Esophagus muscularis mucosa (tissue), 4 donors: ENCODE data around the gene MYO9B. TPM values are rescaled to one million over a fixed set of nuclear protein-coding genes. Genes with fewer than 3 reads are reported as not detected.

ENCODE experiments used
- DNase-seq: peaks from one replicate; pipeline ENCODE4 v3.0.0-alpha.2; 2017; ENCODE audit errors: extremely low spot score
- H3K27ac ChIP-seq, 4 donors: fragments of 200-600 bp; sonication (generic); replicated peaks in 1 of 4; 1 replicate in 3 of 4; 2 replicates in 1 of 4; pipeline ENCODE4 v1.5.1; 2016 to 2019; ENCODE audit warnings: mild to moderate bottlenecking in 1 of 4
- H3K27me3 ChIP-seq, 4 donors: fragments of 200-600 bp; sonication (generic); one replicate each; pipeline versions ENCODE4 v1.5.1 to v1.6.0; 2016 to 2019
- H3K36me3 ChIP-seq, 4 donors: fragments of 200-600 bp; sonication (generic); one replicate each; pipeline ENCODE4 v1.5.1; 2016 to 2019
- H3K4me1 ChIP-seq, 4 donors: fragments of 200-600 bp; sonication (generic); one replicate each; pipeline ENCODE4 v1.5.1; 2016 to 2019
- H3K4me3 ChIP-seq, 4 donors: fragments of 200-600 bp; sonication (generic); 1 replicate in 2 of 4; 2 replicates in 2 of 4; pipeline ENCODE4 v1.5.1; 2016 to 2019; ENCODE audit warnings: mild to moderate bottlenecking in 4 of 4, moderate library complexity in 1 of 4
- H3K9me3 ChIP-seq, 4 donors: fragments of 200-600 bp; sonication (generic); 1 replicate in 3 of 4; 2 replicates in 1 of 4; pipeline ENCODE4 v1.5.1; 2016 to 2019
- CTCF ChIP-seq, 3 experiments: fragments of 200-600 bp in 2 of 3; fragments of 450-650 bp in 1 of 3; sonication (generic) in 2 of 3; IDR thresholded peaks; one replicate each; pipeline ENCODE4 v1.5.1; 2017 to 2019; ENCODE audit warnings: antibody characterized with exemption in 3 of 3, mild to moderate bottlenecking in 2 of 3, moderate library complexity in 1 of 3
- EP300 ChIP-seq: sonication (generic); formaldehyde crosslinking; IDR thresholded peaks from one replicate; pipeline ENCODE4 v1.6.1; 2017; ENCODE audit warnings: antibody characterized with exemption
- POLR2A ChIP-seq: fragments of 450-650 bp; IDR thresholded peaks from one replicate; pipeline ENCODE4 v1.6.1; 2017; ENCODE audit warnings: antibody characterized with exemption, moderate library complexity, mild to moderate bottlenecking, low read depth
- POLR2AphosphoS5 ChIP-seq, 2 donors: sonication (generic); formaldehyde crosslinking; IDR thresholded peaks; one replicate each; pipeline ENCODE4 v1.6.1; 2017; ENCODE audit warnings: antibody characterized with exemption in 2 of 2
- WGBS: methylation state at CpG from one replicate; pipeline ENCODE4 v1.1.5; 2018; 5-methylcytosine and 5-hydroxymethylcytosine counted together
- intact Hi-C: fragments of 100-400 bp; cut with DNase I; formaldehyde crosslinking; loops from one replicate; pipeline ENCODE4 v1.15.1; 2023
- total RNA-seq, 4 donors: library from RNA; depleted of rRNA; stranded (reverse); fragments of >200 nt; gene quantifications; one replicate each; pipeline versions ENCODE4 v1.1.0 to v1.2.1, GENCODE V29; 2016

MYO9B gene
- total RNA-seq, 4 donors from 2014 or later = 52.6 to 73.3 (median 57.7) TPM

- intact Hi-C loops = no loop called here
- TF ChIP-seq POLR2AphosphoS5 (IDR thresholded peaks at IDR 0.05) = no peak
- TF ChIP-seq EP300 = no peak
- TF ChIP-seq CTCF (IDR thresholded peaks at IDR 0.05) = no peak
- no peak for TF ChIP-seq POLR2A
- DNase-seq = no peak
- Histone ChIP-seq H3K27ac (no peak overlapping the region), H3K27me3 (no peaks in the 10 kb centered on the region), H3K9me3 (peaks cover 0 to 18% (median 11%) of the 10 kb centered on the region in 4 donors), H3K4me3 (no peak overlapping the region), H3K36me3 (peaks cover 27 to 62% (median 48%) of the 10 kb centered on the region in 4 donors), H3K4me1 (no peaks in the 10 kb centered on the region)
- WGBS = 96% methylated on average over 8 of the region's 8 CpGs
These were observed 17.3 kb upstream of the MYO9B start for GRCh38 chr19:17058236-17058635.

DNA sequence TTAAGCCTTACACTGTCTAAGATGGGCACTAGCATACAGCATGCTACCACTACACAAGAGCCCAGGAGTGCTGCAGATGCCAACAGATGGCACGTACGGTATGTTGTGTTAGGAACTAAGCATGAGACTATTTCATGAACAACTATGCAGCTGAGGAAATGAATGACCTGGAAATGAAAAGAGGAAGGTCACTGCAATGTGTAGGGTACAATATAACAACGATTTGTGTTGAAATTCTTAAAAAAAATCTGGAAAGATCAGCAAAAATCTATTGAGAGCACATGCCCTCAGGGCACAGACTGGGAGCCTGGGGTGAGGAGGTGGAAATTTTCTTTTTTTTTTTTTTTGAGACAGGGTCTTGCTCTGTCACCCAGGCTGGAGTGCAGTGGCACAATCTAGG, 14.8 kb upstream of the MYO9B start:
- DNase-seq = no peak
- Histone ChIP-seq H3K4me3 (no peak overlapping the region), H3K9me3 (peaks cover 0 to 19% (median 13%) of the 10 kb centered on the region in 4 donors), H3K27me3 (no peaks in the 10 kb centered on the region), H3K4me1 (no peaks in the 10 kb centered on the region), H3K27ac (no peak overlapping the region), H3K36me3 (peaks cover 22 to 47% (median 30%) of the 10 kb centered on the region in 4 donors)
- TF ChIP-seq POLR2AphosphoS5 (IDR thresholded peaks at IDR 0.05) (no peak), POLR2A (no peak), CTCF (IDR thresholded peaks at IDR 0.05) (no peak), EP300 (no peak)
- 88% methylated on average over 3 of the region's 3 CpGs for WGBS
- intact Hi-C loops = no loop called here

DNA sequence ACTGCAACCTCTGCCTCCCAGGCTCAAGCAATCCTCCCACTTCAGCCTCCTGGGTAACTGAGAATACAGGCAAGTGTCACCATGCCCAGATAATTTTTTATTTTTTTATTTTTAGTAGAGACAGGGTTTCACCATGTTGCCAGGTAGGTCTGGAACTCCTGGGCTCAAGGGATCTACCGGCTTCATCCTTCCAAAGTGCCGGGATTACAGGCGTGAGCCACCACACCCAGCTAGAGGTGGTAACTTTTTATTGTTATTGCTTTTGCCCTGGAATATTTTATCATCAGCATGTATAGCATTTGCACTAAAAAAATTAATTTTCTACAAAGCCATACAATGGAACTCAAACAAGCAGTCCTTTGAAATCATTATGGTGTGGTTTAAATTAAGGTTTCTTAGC, 14.4 kb upstream of the MYO9B start:
- H3K4me1 ChIP-seq = no peaks in the 10 kb centered on the region
- no peak overlapping the region for H3K4me3 ChIP-seq
- no peak for TF ChIP-seq POLR2AphosphoS5 (IDR thresholded peaks at IDR 0.05)
- no peak for TF ChIP-seq POLR2A
- no peak for TF ChIP-seq CTCF (IDR thresholded peaks at IDR 0.05)
- TF ChIP-seq EP300 = no peak
- intact Hi-C loops = no loop called here
- H3K27me3 ChIP-seq = no peaks in the 10 kb centered on the region
- peaks cover 22 to 43% (median 26%) of the 10 kb centered on the region in 4 donors for H3K36me3 ChIP-seq
- no peak for DNase-seq
- peaks cover 0 to 19% (median 13%) of the 10 kb centered on the region in 4 donors for H3K9me3 ChIP-seq
- H3K27ac ChIP-seq = no peak overlapping the region
- WGBS = 97% methylated on average over 3 of the region's 3 CpGs

GRCh38 chr19:17061691-17062090, 13.9 kb upstream of the MYO9B start:
- TF ChIP-seq CTCF (IDR thresholded peaks at IDR 0.05) (no peak), POLR2A (no peak), EP300 (no peak), POLR2AphosphoS5 (IDR thresholded peaks at IDR 0.05) (no peak)

DNA sequence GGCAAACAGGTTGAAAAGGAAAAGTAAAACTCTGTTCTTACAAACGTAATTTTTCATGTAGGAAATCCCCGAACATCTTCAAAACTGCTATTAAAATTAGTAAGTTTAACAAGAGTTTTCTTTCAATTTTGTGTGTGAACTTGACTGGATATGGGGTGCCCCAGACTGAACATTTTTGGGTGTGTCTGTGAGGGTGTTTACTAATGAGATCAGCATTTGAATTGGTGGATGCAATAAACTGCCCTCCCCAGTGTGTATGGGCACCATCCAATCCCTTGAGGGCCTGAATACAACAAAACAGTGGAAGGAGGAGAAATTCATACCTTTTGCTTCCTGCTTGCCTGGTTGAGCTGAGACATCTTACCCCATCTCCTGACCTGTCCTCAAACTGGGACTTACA, 12.1 kb upstream of the MYO9B start:
- Histone ChIP-seq H3K27me3 (no peaks in the 10 kb centered on the region), H3K4me3 (no peak overlapping the region), H3K27ac (no peak overlapping the region), H3K4me1 (peaks cover 4 to 7% (median 5%) of the 10 kb centered on the region in 4 donors), H3K36me3 (peaks cover 14 to 27% (median 22%) of the 10 kb centered on the region in 4 donors), H3K9me3 (peaks cover 0 to 10% (median 7%) of the 10 kb centered on the region in 4 donors)
- WGBS = 91% methylated on average over 2 of the region's 2 CpGs
- intact Hi-C loops = no loop called here
- no peak for DNase-seq
- TF ChIP-seq EP300 (no peak), POLR2A (no peak), POLR2AphosphoS5 (IDR thresholded peaks at IDR 0.05) (no peak), CTCF (IDR thresholded peaks at IDR 0.05) (no peak)

More at GRCh38 chr19:17061691-17062090, 13.9 kb upstream of the MYO9B start:
- Histone ChIP-seq H3K4me1 (no peaks in the 10 kb centered on the region), H3K36me3 (peaks cover 22 to 41% (median 28%) of the 10 kb centered on the region in 4 donors), H3K9me3 (peaks cover 0 to 19% (median 13%) of the 10 kb centered on the region in 4 donors), H3K4me3 (no peak overlapping the region), H3K27ac (no peak overlapping the region), H3K27me3 (no peaks in the 10 kb centered on the region)
- DNase-seq = no peak
- 92% methylated on average over 7 of the region's 7 CpGs for WGBS
- intact Hi-C loops = no loop called here
